Activated CD4-positive, alpha-beta T cell treated with anti-CD3 and anti-CD28 coated beads, Interleukin-2, amount 10 ng/mL, durations not matched to agents 7 days and 5 days (primary cell): ENCODE measurements around the gene ABHD2. TPM values are rescaled to one million over a fixed set of nuclear protein-coding genes. Genes with fewer than 3 reads are reported as not detected.
A peak's percentile ranks its signal among the peaks of the same experiment; 100 is the strongest.

Experiments
- CTCF ChIA-PET: fragments of 350-600 bp; sonication (Branson Sonifier 250); formaldehyde crosslinking; loops from one replicate; lab custom pipeline; 2021; ENCODE audit warnings: antibody characterized with exemption; lab: Charles Lee
- POLR2A ChIA-PET: fragments of 350-600 bp; sonication (Branson Sonifier 250); formaldehyde crosslinking; loops from one replicate; lab custom pipeline; 2021; ENCODE audit warnings: antibody characterized with exemption; lab: Charles Lee
- DNase-seq: peaks from one replicate; pipeline ENCODE4 v3.0.0-alpha.2; 2020
- H3K27ac Mint-ChIP-seq: one replicate; pipeline ENCODE4 v1.8.0; 2021; ENCODE audit warnings: mild to moderate bottlenecking, moderate library complexity, mixed read lengths
- H3K27me3 Mint-ChIP-seq: one replicate; pipeline ENCODE4 v1.8.0; 2021; ENCODE audit warnings: mixed read lengths
- H3K36me3 Mint-ChIP-seq: one replicate; pipeline ENCODE4 v1.8.0; 2021; ENCODE audit warnings: low read depth, mixed read lengths
- H3K4me1 Mint-ChIP-seq: one replicate; pipeline ENCODE4 v1.8.0; 2021; ENCODE audit warnings: mixed read lengths
- H3K4me3 Mint-ChIP-seq: one replicate; pipeline ENCODE4 v1.8.0; 2021; ENCODE audit warnings: mild to moderate bottlenecking, moderate library complexity, mixed read lengths
- H3K9me3 Mint-ChIP-seq: one replicate; pipeline ENCODE4 v1.8.0; 2021; ENCODE audit warnings: mixed read lengths
- total RNA-seq, 2 experiments: library from RNA; stranded (reverse); gene quantifications; one replicate each; pipeline ENCODE4 v1.2.3, GENCODE V29; 2021

The ABHD2 gene
- total RNA-seq, 2 experiments from 2014 or later = 79.7 to 89.0 TPM

DNA sequence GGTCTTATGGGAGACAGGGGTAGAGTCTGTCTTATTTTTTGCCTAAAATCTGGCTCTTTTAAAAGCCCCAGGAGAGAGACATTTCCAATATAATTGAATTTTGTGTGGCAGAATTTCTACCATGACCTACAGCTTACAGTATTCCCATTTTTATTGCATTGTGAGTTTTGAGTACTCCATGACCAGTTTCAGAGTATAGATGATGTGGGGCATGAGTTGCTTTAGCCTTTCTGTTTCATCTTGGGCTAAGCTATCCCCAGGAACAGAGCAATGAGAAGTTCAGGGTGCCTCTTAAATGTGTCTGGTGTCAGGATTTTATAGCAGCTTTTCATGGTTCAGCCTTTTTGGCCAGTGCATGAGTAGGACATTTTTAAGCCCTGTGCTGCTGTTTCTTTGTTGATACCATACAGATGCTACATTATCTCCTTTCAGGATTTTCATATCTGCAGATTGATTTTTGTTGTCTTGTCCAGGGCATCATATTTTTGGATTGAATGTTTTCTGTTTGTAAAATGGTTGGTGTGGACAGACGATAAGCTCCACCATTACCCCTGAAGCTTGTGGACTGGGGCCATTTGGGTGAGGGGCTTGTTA, 3.5 kb downstream of the ABHD2 start:
- no peak for DNase-seq
- POLR2A ChIA-PET = no interaction called here
- Mint-ChIP-seq H3K36me3 (peaks cover 17% of the 10 kb centered on the region), H3K9me3 (no peaks in the 10 kb centered on the region), H3K4me1 (peaks cover 43% of the 10 kb centered on the region), H3K4me3 (no peak overlapping the region), H3K27me3 (no peaks in the 10 kb centered on the region), H3K27ac (peak overlapping the region; percentile 94)
- CTCF ChIA-PET = interaction anchor here (0.7 to 1.8 kb wide), 5 partner anchors 12 to 115 kb away, joined by 3 to 4 read pairs (median 4); no protein-coding TSS in a partner anchor

- ChIA-PET CTCF (interaction anchor here (0.9 to 1.1 kb wide), 2 partner anchors 36 to 84 kb away, joined by 3 to 4 read pairs; no protein-coding TSS in a partner anchor), POLR2A (no interaction called here)
- H3K9me3 Mint-ChIP-seq = no peaks in the 10 kb centered on the region
- H3K27ac Mint-ChIP-seq = no peak overlapping the region
- H3K27me3 Mint-ChIP-seq = no peaks in the 10 kb centered on the region
- peaks cover 17% of the 10 kb centered on the region for H3K36me3 Mint-ChIP-seq
- peaks cover 43% of the 10 kb centered on the region for H3K4me1 Mint-ChIP-seq
- no peak overlapping the region for H3K4me3 Mint-ChIP-seq
- no peak for DNase-seq
Observed at GRCh38 chr15:89093509-89093908, 5.3 kb downstream of the ABHD2 start.

- CTCF ChIA-PET = interaction anchor here (0.7 kb wide), 1 partner anchor 182 kb away, joined by 3 read pairs; no protein-coding TSS in a partner anchor
- Mint-ChIP-seq H3K36me3 (peaks cover 22% of the 10 kb centered on the region), H3K9me3 (no peaks in the 10 kb centered on the region), H3K4me3 (no peak overlapping the region), H3K27me3 (no peaks in the 10 kb centered on the region), H3K27ac (no peak overlapping the region), H3K4me1 (peaks cover 34% of the 10 kb centered on the region)
- POLR2A ChIA-PET = no interaction called here
- no peak for DNase-seq
Observed at GRCh38 chr15:89095073-89095472, 6.8 kb downstream of the ABHD2 start.

- Mint-ChIP-seq H3K4me1 (peaks cover 30% of the 10 kb centered on the region), H3K4me3 (no peak overlapping the region), H3K27me3 (no peaks in the 10 kb centered on the region), H3K36me3 (peaks cover 22% of the 10 kb centered on the region), H3K9me3 (no peaks in the 10 kb centered on the region), H3K27ac (no peak overlapping the region)
- ChIA-PET POLR2A (no interaction called here), CTCF (interaction anchor here (0.7 kb wide), 1 partner anchor 182 kb away, joined by 3 read pairs; no protein-coding TSS in a partner anchor)
- no peak for DNase-seq
Observed at GRCh38 chr15:89095556-89095955, 7.3 kb downstream of the ABHD2 start.

DNA sequence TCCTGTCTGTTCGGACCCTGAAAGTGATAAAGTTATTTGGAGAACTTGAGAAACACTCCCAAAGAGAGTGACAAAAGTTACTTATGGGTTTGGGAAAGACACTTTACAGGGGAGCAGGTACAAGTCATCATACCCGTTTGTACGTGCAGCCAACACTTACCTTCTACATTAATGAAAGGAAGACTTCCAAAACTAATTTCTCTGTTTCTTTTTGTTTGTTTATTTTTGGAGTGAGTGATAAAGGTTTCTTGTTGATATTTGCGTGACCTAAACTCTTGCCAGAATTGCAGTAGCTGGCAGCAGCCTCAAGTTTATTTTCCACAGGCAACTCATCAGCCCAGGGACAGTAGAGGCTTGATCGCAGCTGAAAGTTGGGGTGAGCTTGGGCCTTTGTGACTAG, 8.4 kb downstream of the ABHD2 start:
- peaks cover 27% of the 10 kb centered on the region for H3K4me1 Mint-ChIP-seq
- H3K27ac Mint-ChIP-seq = no peak overlapping the region
- peaks cover 22% of the 10 kb centered on the region for H3K36me3 Mint-ChIP-seq
- CTCF ChIA-PET = interaction anchor here (1.2 to 1.5 kb wide), 2 partner anchors 11 to 16 kb away, joined by 3 read pairs; no protein-coding TSS in a partner anchor
- DNase-seq = no peak
- H3K27me3 Mint-ChIP-seq = no peaks in the 10 kb centered on the region
- no peaks in the 10 kb centered on the region for H3K9me3 Mint-ChIP-seq
- H3K4me3 Mint-ChIP-seq = no peak overlapping the region
- POLR2A ChIA-PET = no interaction called here

DNA sequence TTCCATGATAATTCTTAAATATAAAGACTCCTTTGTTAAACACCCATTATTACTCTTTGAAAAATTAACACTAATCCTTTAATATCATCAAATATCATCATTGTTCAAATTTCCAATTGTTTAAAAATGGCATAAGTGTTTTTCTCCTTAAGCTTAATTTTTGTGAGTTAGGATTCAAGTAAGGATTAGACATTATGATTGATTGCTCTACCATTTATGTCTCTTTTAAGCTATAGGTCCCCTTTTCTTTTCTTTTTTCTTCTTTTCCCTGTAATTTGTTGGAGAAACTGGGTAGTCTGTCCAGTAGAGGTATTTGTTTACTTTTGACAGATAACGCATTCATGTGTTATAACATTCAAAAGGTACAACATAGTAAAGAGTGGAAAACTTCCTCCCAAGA, 9.1 kb downstream of the ABHD2 start:
- CTCF ChIA-PET = interaction anchor here (1.2 to 1.7 kb wide), 4 partner anchors 10 to 193 kb away, joined by 3 to 5 read pairs (median 4); no protein-coding TSS in a partner anchor
- Mint-ChIP-seq H3K4me3 (no peak overlapping the region), H3K27me3 (no peaks in the 10 kb centered on the region), H3K9me3 (no peaks in the 10 kb centered on the region), H3K27ac (no peak overlapping the region), H3K4me1 (peaks cover 26% of the 10 kb centered on the region), H3K36me3 (peaks cover 22% of the 10 kb centered on the region)
- POLR2A ChIA-PET = no interaction called here
- DNase-seq = no peak

GRCh38 chr15:89098281-89098680, 10.0 kb downstream of the ABHD2 start:
- Mint-ChIP-seq H3K4me1 (peaks cover 21% of the 10 kb centered on the region), H3K9me3 (no peaks in the 10 kb centered on the region), H3K27me3 (no peaks in the 10 kb centered on the region), H3K4me3 (no peak overlapping the region), H3K36me3 (peaks cover 26% of the 10 kb centered on the region), H3K27ac (no peak overlapping the region)
- ChIA-PET POLR2A (no interaction called here), CTCF (interaction anchor here (0.7 to 1.8 kb wide), 7 partner anchors 10 to 194 kb away, joined by 3 to 5 read pairs (median 4); partner anchors contain the start of gene ABHD2)
- DNase-seq = no peak

DNA sequence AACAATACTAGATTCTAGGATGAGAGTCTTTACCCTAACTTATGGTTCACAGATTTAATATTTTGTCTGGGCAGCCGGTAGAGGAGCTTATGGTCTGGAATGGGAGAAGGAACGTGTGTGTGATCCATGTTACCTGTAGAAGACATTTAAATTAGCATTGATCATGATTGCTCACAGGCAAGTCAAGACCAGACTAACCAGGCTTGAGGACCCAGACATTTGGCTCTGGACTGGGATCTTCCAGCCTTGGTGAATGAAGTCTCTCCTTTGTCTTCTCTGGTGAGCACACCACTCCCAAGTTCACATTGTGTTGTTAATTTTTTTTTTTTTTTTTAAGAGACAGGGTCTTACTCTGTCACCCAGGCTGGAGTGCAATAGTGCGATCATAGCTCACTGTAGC, 11.7 kb downstream of the ABHD2 start:
- CTCF ChIA-PET = interaction anchor here (0.6 to 1.8 kb wide), 7 partner anchors 8 to 132 kb away, joined by 3 to 5 read pairs (median 4); partner anchors contain the start of gene ABHD2

GRCh38 chr15:89101302-89102193, 13.3 kb downstream of the ABHD2 start:
- no peaks in the 10 kb centered on the region for H3K27me3 Mint-ChIP-seq
- peaks cover 22% of the 10 kb centered on the region for H3K36me3 Mint-ChIP-seq
- H3K9me3 Mint-ChIP-seq = no peaks in the 10 kb centered on the region
- peaks cover 13% of the 10 kb centered on the region for H3K4me1 Mint-ChIP-seq
- POLR2A ChIA-PET = interaction anchor here (0.8 kb wide), 1 partner anchor 31 kb away, joined by 3 read pairs; no protein-coding TSS in a partner anchor
- no peak for DNase-seq
- CTCF ChIA-PET = interaction anchor here (0.6 to 1.7 kb wide), 3 partner anchors 14 to 463 kb away, joined by 3 to 4 read pairs (median 3); partner anchors contain the start of gene ABHD2
- no peak overlapping the region for H3K4me3 Mint-ChIP-seq
- H3K27ac Mint-ChIP-seq = no peak overlapping the region

More for the DNA sequence above, 11.7 kb downstream of the ABHD2 start:
- POLR2A ChIA-PET = no interaction called here
- peaks cover 15% of the 10 kb centered on the region for H3K4me1 Mint-ChIP-seq
- no peaks in the 10 kb centered on the region for H3K9me3 Mint-ChIP-seq
- no peak for DNase-seq
- peaks cover 25% of the 10 kb centered on the region for H3K36me3 Mint-ChIP-seq
- no peaks in the 10 kb centered on the region for H3K27me3 Mint-ChIP-seq
- H3K4me3 Mint-ChIP-seq = no peak overlapping the region
- no peak overlapping the region for H3K27ac Mint-ChIP-seq

GRCh38 chr15:89103481-89104171, 15.4 kb downstream of the ABHD2 start:
- no peak overlapping the region for H3K4me3 Mint-ChIP-seq
- no peaks in the 10 kb centered on the region for H3K9me3 Mint-ChIP-seq
- no peaks in the 10 kb centered on the region for H3K27me3 Mint-ChIP-seq
- no peak for DNase-seq
- CTCF ChIA-PET = interaction anchor here (1.0 to 1.7 kb wide), 2 partner anchors 16 kb away, joined by 3 to 4 read pairs; partner anchors contain the start of gene ABHD2
- H3K36me3 Mint-ChIP-seq = peaks cover 27% of the 10 kb centered on the region
- POLR2A ChIA-PET = no interaction called here
- H3K4me1 Mint-ChIP-seq = peaks cover 15% of the 10 kb centered on the region
- H3K27ac Mint-ChIP-seq = no peak overlapping the region

- DNase-seq = no peak
- no peaks in the 10 kb centered on the region for H3K9me3 Mint-ChIP-seq
- H3K27ac Mint-ChIP-seq = no peak overlapping the region
- ChIA-PET POLR2A (no interaction called here), CTCF (interaction anchor here (1.0 kb wide), 1 partner anchor 15 kb away, joined by 3 read pairs; no protein-coding TSS in a partner anchor)
- peaks cover 26% of the 10 kb centered on the region for H3K36me3 Mint-ChIP-seq
- no peaks in the 10 kb centered on the region for H3K27me3 Mint-ChIP-seq
- no peak overlapping the region for H3K4me3 Mint-ChIP-seq
- H3K4me1 Mint-ChIP-seq = peaks cover 16% of the 10 kb centered on the region
Observed at GRCh38 chr15:89104172-89104564, 15.9 kb downstream of the ABHD2 start.

DNA sequence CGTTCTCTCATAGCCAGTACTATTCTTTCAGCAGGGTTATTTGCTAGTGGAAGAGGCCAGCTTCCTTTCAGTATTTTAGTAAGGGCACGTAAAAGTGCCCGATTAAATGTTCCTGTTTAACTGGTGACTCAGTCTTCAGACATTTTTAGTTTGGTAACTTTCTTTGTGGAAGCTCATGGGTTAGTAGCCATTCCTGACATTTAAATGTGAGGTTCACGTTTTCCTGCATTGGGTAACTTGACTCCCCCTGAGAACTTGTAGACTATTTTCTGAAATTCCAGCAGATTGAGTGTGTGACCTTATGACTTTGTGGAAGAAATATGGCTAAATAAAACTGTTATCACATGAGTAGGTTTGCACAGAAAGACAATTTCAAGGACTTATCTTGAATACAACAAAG, 16.9 kb downstream of the ABHD2 start:
- Mint-ChIP-seq H3K4me3 (no peak overlapping the region), H3K36me3 (peaks cover 23% of the 10 kb centered on the region), H3K27me3 (no peaks in the 10 kb centered on the region), H3K9me3 (no peaks in the 10 kb centered on the region), H3K4me1 (peaks cover 19% of the 10 kb centered on the region), H3K27ac (no peak overlapping the region)
- DNase-seq = no peak
- ChIA-PET CTCF (interaction anchor here (1.0 to 1.4 kb wide), 2 partner anchors 10 to 48 kb away, joined by 3 read pairs; no protein-coding TSS in a partner anchor), POLR2A (no interaction called here)
